K562 (cell line): ENCODE measurements around the gene CCDC106. TPM values are rescaled to one million over a fixed set of nuclear protein-coding genes. Genes with fewer than 3 reads are reported as not detected.

Experiments
- DIDO1 ChIP-seq: fragments of 450-650 bp; IDR thresholded peaks from 2 replicates; pipeline ENCODE4 v1.6.1; 2016; ENCODE audit warnings: low read depth, missing biosample characterization, missing genetic modification characterization
- EGR1 ChIP-seq: fragments of 450-650 bp; conservative IDR thresholded peaks from 2 replicates; pipeline ENCODE4 v1.6.1; 2017; ENCODE audit warnings: mild to moderate bottlenecking
- ELK1 ChIP-seq: sonication (generic); formaldehyde crosslinking; IDR thresholded peaks from 2 replicates; pipeline ENCODE4 v1.8.1; 2022; ENCODE audit warnings: missing genetic modification reagents
- ESRRA ChIP-seq: fragments of 450-650 bp; IDR thresholded peaks from 2 replicates; pipeline ENCODE4 v1.6.1; 2014; ENCODE audit warnings: low read depth, mild to moderate bottlenecking, moderate library complexity, borderline replicate concordance
- FUS ChIP-seq: fragments of 200-400 bp; formaldehyde crosslinking; optimal IDR thresholded peaks from 2 replicates; pipeline ENCODE3; 2017; ENCODE audit warnings: low read depth, low read length
- HMGN3 ChIP-seq: IDR thresholded peaks from 2 replicates; pipeline ENCODE4 v1.6.1; 2011; ENCODE audit warnings: borderline replicate concordance, low read depth, mild to moderate bottlenecking, mixed read lengths, low read length; ENCODE audit not compliant: insufficient read length; ENCODE audit errors: extremely low read depth
- KLF16 ChIP-seq: IDR thresholded peaks from 2 replicates; pipeline ENCODE4 v1.6.1; 2016; ENCODE audit warnings: antibody characterized with exemption
- MTF1 ChIP-seq: fragments of 250-450 bp; sonication (Bioruptor Pico); IDR thresholded peaks from 2 replicates; pipeline ENCODE4 v1.9.0; 2021; ENCODE audit warnings: moderate library complexity, mild to moderate bottlenecking, inconsistent platforms, borderline replicate concordance
- NELFE ChIP-seq: IDR thresholded peaks from 2 replicates; pipeline ENCODE4 v1.6.1; 2011; ENCODE audit warnings: mild to moderate bottlenecking; ENCODE audit not compliant: insufficient read depth, insufficient read length
- PTBP1 ChIP-seq: fragments of 200-400 bp; formaldehyde crosslinking; IDR thresholded peaks from 2 replicates; pipeline ENCODE4 v1.6.1; 2017; ENCODE audit warnings: low read depth, low read length
- RB1 ChIP-seq: fragments of 450-650 bp; IDR thresholded peaks from 2 replicates; pipeline ENCODE4 v1.6.1; 2017; ENCODE audit warnings: low read depth, mild to moderate bottlenecking
- SAFB ChIP-seq: fragments of 200-400 bp; formaldehyde crosslinking; IDR thresholded peaks from 2 replicates; pipeline ENCODE4 v1.6.1; 2017; ENCODE audit warnings: low read depth, low read length, borderline replicate concordance
- SIRT6 ChIP-seq: IDR thresholded peaks from one replicate; pipeline ENCODE4 v1.6.1; 2012; ENCODE audit warnings: low read depth, mild to moderate bottlenecking, control low read depth, inconsistent platforms, low read length, moderate library complexity
- SPI1 ChIP-seq: IDR thresholded peaks from 2 replicates; pipeline ENCODE4 v1.6.1; 2011; ENCODE audit warnings: low read depth, low read length, control low read depth, borderline replicate concordance
- VEZF1 ChIP-seq: fragments of 200-800 bp; sonication (Bioruptor generic); IDR thresholded peaks from 2 replicates; pipeline ENCODE4 v1.6.1; 2017; ENCODE audit warnings: missing genetic modification characterization, missing compliant biosample characterization
- ZBTB9 ChIP-seq: fragments of 450-650 bp; formaldehyde crosslinking; IDR thresholded peaks from 2 replicates; pipeline ENCODE4 v1.4.0; 2020; ENCODE audit warnings: mild to moderate bottlenecking, moderate library complexity
- ZNF431 ChIP-seq: sonication (generic); formaldehyde crosslinking; IDR thresholded peaks from 2 replicates; pipeline ENCODE4 v1.8.0; 2022; ENCODE audit warnings: mild to moderate bottlenecking, missing genetic modification reagents
- ZNF717 ChIP-seq: fragments of 250-450 bp; sonication (Bioruptor Pico); IDR thresholded peaks from 2 replicates; pipeline ENCODE4 v1.5.0; 2021
- polyA plus RNA-seq, 8 experiments: library from polyadenylated mRNA; depleted of rRNA in 4 of 8; stranded (reverse) in 5 of 8; unstranded in 3 of 8; fragments of >200 nt; fragmentation: Nextera tagmentation in 2 of 8; fragmentation: Illumina TruSeq in 1 of 8; extraction: Ambion mirVana in 2 of 8; extraction: Trizol in 1 of 8; gene quantifications; 2 replicates each; pipeline versions ENCODE4 v1.2.1 to v1.2.3, GENCODE V29; 2011 to 2014; ENCODE audit warnings: inconsistent platforms in 1 of 8, missing spikeins in 1 of 8
- total RNA-seq, 7 experiments: library from RNA; depleted of rRNA in 6 of 7; stranded (reverse); fragments of >200 nt in 6 of 7; fragmentation: Illumina TruSeq in 2 of 7; extraction: Trizol in 2 of 7; gene quantifications; 2 replicates each; pipeline versions ENCODE4 v1.2.1 to v1.2.3, GENCODE V29; 2011 to 2021; ENCODE audit warnings: low replicate concordance in 1 of 7
- TF ChIP-seq, protein P1 (sequence below): sonication (generic); formaldehyde crosslinking; IDR thresholded peaks from 2 replicates; pipeline ENCODE4 v1.8.0; 2023; ENCODE audit warnings: missing genetic modification reagents, mild to moderate bottlenecking, borderline replicate concordance

The CCDC106 gene
- total and polyA plus RNA-seq, 9 of the 15 experiments (the other 6 are each of a cell fraction or from before 2014, with no cell fraction given): 0.10 to 27.5 (median 15.0) TPM; not detected in 1

DNA sequence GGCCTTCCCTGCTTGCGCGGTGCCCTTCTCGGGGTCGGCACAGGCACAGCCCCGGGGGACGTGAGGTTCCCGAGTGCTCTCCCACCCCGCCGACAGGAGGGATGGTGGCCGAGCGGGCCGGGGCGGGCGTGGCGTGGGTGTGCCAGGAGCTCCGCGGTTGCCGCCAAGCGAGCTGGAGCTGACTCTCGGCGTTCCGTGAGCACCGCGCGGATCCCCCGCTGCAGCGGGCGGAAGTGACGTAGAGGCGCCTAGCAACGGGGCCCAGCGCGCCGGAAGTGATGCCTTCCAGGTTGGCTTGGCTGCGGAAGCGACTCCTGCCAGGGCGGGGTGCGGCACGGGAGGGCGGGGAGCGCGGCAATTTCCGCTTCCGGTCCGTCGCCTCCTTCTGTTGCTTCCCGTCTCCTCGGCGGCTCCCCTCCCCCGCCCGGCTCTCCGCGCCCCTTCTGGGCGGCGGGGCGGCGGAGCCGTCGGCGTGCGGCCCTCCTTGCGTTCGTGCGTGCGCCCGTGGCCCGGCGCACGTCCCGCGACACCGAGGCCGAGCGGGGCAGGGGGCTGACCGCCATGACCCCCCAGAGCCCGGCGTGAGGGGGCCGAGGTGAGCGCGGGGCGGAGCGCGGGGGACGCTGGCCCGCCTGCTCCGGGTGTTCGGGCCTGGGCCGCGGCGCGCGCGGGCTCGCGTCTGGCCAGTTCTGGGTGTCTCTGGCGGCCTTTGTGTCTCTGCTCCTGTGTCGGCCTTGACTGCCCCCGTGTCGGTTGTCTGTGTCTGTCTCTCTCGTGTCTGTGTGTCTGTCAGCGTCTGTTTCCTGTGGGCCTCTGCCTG lies 27.0 kb downstream of the CCDC106 start, which contains the start of gene EPN1 (continued):
- TF ChIP-seq, protein P1, sequence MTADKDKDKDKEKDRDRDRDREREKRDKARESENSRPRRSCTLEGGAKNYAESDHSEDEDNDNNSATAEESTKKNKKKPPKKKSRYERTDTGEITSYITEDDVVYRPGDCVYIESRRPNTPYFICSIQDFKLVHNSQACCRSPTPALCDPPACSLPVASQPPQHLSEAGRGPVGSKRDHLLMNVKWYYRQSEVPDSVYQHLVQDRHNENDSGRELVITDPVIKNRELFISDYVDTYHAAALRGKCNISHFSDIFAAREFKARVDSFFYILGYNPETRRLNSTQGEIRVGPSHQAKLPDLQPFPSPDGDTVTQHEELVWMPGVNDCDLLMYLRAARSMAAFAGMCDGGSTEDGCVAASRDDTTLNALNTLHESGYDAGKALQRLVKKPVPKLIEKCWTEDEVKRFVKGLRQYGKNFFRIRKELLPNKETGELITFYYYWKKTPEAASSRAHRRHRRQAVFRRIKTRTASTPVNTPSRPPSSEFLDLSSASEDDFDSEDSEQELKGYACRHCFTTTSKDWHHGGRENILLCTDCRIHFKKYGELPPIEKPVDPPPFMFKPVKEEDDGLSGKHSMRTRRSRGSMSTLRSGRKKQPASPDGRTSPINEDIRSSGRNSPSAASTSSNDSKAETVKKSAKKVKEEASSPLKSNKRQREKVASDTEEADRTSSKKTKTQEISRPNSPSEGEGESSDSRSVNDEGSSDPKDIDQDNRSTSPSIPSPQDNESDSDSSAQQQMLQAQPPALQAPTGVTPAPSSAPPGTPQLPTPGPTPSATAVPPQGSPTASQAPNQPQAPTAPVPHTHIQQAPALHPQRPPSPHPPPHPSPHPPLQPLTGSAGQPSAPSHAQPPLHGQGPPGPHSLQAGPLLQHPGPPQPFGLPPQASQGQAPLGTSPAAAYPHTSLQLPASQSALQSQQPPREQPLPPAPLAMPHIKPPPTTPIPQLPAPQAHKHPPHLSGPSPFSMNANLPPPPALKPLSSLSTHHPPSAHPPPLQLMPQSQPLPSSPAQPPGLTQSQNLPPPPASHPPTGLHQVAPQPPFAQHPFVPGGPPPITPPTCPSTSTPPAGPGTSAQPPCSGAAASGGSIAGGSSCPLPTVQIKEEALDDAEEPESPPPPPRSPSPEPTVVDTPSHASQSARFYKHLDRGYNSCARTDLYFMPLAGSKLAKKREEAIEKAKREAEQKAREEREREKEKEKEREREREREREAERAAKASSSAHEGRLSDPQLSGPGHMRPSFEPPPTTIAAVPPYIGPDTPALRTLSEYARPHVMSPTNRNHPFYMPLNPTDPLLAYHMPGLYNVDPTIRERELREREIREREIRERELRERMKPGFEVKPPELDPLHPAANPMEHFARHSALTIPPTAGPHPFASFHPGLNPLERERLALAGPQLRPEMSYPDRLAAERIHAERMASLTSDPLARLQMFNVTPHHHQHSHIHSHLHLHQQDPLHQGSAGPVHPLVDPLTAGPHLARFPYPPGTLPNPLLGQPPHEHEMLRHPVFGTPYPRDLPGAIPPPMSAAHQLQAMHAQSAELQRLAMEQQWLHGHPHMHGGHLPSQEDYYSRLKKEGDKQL: no peak
- TF ChIP-seq SAFB: no peak
- TF ChIP-seq SIRT6: no peak
- TF ChIP-seq SPI1: peak; percentile 59; the same call in 1 of the 2 replicates
- no peak for TF ChIP-seq ELK1 (CRISPR knock-in tag)
- TF ChIP-seq ZBTB9 (CRISPR knock-in tag): peak; percentile 21; the same call in 1 of the 2 replicates
- no peak for TF ChIP-seq PTBP1
- TF ChIP-seq HMGN3: peak; percentile 55
- peak; percentile 90 for TF ChIP-seq RB1
- TF ChIP-seq ZNF717: no peak
- no peak for TF ChIP-seq ZNF431 (CRISPR knock-in tag)
- peak; percentile 66; the same call in 1 of the 2 replicates for TF ChIP-seq ESRRA
- no peak for TF ChIP-seq NELFE
- TF ChIP-seq EGR1: peak; percentile 73
- no peak for TF ChIP-seq DIDO1 (tag)
- TF ChIP-seq KLF16: no peak
- TF ChIP-seq MTF1 (CRISPR knock-in tag): no peak
- peak; percentile 95 for TF ChIP-seq VEZF1 (CRISPR knock-in tag)
- peak; percentile 47 for TF ChIP-seq FUS
